Prostate gland (tissue), 2 donors: ENCODE data around the gene ODC1. TPM values are rescaled to one million over a fixed set of nuclear protein-coding genes. Genes with fewer than 3 reads are reported as not detected.
A peak's percentile ranks its signal among the peaks of the same experiment; 100 is the strongest.

Experiments
- DNase-seq: peaks from one replicate; pipeline ENCODE4 v3.0.0-alpha.2; 2019; ENCODE audit warnings: low spot score
- H3K27ac ChIP-seq, 2 donors: fragments of 200-600 bp; sonication (generic); 2 replicates each; pipeline ENCODE4 v1.5.1; 2017 to 2019
- H3K27me3 ChIP-seq: fragments of 200-600 bp; sonication (generic); replicated peaks from 2 replicates; pipeline ENCODE4 v1.5.1; 2019; ENCODE audit not compliant: insufficient read depth
- H3K36me3 ChIP-seq, 2 donors: fragments of 200-600 bp; sonication (generic); 1 replicate in 1 of 2; 2 replicates in 1 of 2; pipeline versions ENCODE4 v1.5.1 to v1.8.1; 2017 to 2019
- H3K4me1 ChIP-seq: fragments of 200-600 bp; sonication (generic); replicated peaks from 2 replicates; pipeline ENCODE4 v1.5.1; 2019
- H3K4me3 ChIP-seq, 2 donors: fragments of 200-600 bp; sonication (generic); 2 replicates each; pipeline ENCODE4 v1.5.1; 2017 to 2019
- H3K9me3 ChIP-seq: fragments of 200-600 bp; sonication (generic); 2 replicates; pipeline ENCODE4 v1.5.1; 2017
- CTCF ChIP-seq, 4 experiments: fragments of 200-600 bp in 2 of 4; fragments of 450-650 bp in 2 of 4; sonication (generic) in 2 of 4; IDR thresholded peaks; 1 replicate in 3 of 4; 2 replicates in 1 of 4; pipeline ENCODE4 v1.5.1; 2016 to 2019; ENCODE audit warnings: antibody characterized with exemption in 4 of 4, mild to moderate bottlenecking in 2 of 4, moderate library complexity in 2 of 4
- POLR2A ChIP-seq: fragments of 450-650 bp; IDR thresholded peaks from one replicate; pipeline ENCODE4 v1.6.1; 2016; ENCODE audit warnings: antibody characterized with exemption, mild to moderate bottlenecking
- POLR2AphosphoS5 ChIP-seq: sonication (generic); formaldehyde crosslinking; IDR thresholded peaks from one replicate; pipeline ENCODE4 v1.6.1; 2017; ENCODE audit warnings: antibody characterized with exemption
- WGBS: methylation state at CpG from one replicate; pipeline ENCODE4 v1.1.5; 2018; 5-methylcytosine and 5-hydroxymethylcytosine counted together
- intact Hi-C: fragments of 100-400 bp; cut with DNase I; formaldehyde crosslinking; loops from one replicate; pipeline ENCODE4 v1.14.2; 2022
- total RNA-seq, 2 donors: library from RNA; depleted of rRNA; stranded (reverse); fragments of >200 nt; gene quantifications; one replicate each; pipeline ENCODE4 v1.1.0, GENCODE V29; 2016

The ODC1 gene
- total RNA-seq, 2 donors from 2014 or later = 147 to 261 TPM

DNA sequence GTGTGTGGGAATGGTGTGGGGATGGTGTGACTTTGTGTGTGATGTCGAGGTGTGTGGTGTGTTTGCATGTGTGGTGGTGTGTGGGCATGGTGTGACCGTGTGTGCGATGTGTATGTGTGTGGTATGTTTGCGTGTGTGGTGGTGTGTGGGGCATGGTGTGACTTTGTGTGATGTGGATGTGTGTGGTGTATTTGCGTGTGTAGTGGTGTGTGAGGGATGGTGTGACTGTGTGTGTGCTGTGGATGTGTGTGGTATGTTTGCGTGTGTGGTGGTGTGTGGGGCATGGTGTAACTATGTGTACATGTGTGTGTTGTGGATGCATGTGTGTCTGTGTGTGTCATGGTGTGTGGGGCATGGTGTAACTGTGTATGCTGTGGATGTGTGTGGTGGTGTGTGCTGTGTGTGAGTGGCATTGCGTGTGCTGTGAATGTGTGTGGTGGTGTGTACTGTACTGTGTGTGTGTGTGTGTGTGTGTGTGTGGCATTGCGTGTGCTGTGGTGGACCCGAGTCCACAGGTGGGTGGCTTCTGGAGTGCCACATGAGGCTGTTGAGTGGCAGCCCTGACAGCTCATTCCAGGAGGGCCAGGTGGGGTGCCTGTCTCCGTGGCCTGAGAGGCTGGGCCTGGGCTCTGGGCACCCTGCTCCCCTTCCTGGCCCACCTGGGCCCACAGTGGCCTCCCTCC is 14.7 kb downstream of the ODC1 start:
- no peak overlapping the region for H3K27ac ChIP-seq
- 96% methylated on average over 10 of the region's 10 CpGs for WGBS

GRCh38 chr2:10432311-10433181 is 15.6 kb downstream of the ODC1 start:
- 36% methylated on average over 42 of the region's 49 CpGs for WGBS
- no peak for DNase-seq
- H3K4me1 ChIP-seq = no peaks in the 10 kb centered on the region
- H3K36me3 ChIP-seq = no peaks in the 10 kb centered on the region
- TF ChIP-seq POLR2A (no peak), POLR2AphosphoS5 (no peak), CTCF (IDR thresholded peaks at IDR 0.05) (no peak)
- H3K27me3 ChIP-seq = no peaks in the 10 kb centered on the region
- intact Hi-C loops = loop anchor here (10.0 kb wide), 1 partner anchor 628 kb away; no protein-coding TSS in a partner anchor
- peak overlapping the region in 1 of 2 donors; percentile 18 for H3K4me3 ChIP-seq
- H3K27ac ChIP-seq = no peak overlapping the region
- H3K9me3 ChIP-seq = no peaks in the 10 kb centered on the region

More for the DNA sequence above, 14.7 kb downstream of the ODC1 start:
- TF ChIP-seq POLR2AphosphoS5 (no peak), CTCF (IDR thresholded peaks at IDR 0.05) (no peak), POLR2A (no peak)
- Histone ChIP-seq H3K9me3 (no peaks in the 10 kb centered on the region), H3K27me3 (no peaks in the 10 kb centered on the region), H3K4me1 (no peaks in the 10 kb centered on the region), H3K4me3 (no peak overlapping the region), H3K36me3 (no peaks in the 10 kb centered on the region)
- no peak for DNase-seq
- intact Hi-C loops = loop anchor here (10.0 kb wide), 1 partner anchor 629 kb away; no protein-coding TSS in a partner anchor

GRCh38 chr2:10431797-10432196 is 16.3 kb downstream of the ODC1 start:
- intact Hi-C loops = loop anchor here (10.0 kb wide), 1 partner anchor 627 kb away; no protein-coding TSS in a partner anchor
- no peaks in the 10 kb centered on the region for H3K36me3 ChIP-seq
- no peak for DNase-seq
- TF ChIP-seq CTCF (IDR thresholded peaks at IDR 0.05) = no peak
- H3K9me3 ChIP-seq = no peaks in the 10 kb centered on the region
- H3K27ac ChIP-seq = no peak overlapping the region
- H3K27me3 ChIP-seq = no peaks in the 10 kb centered on the region
- H3K4me1 ChIP-seq = no peaks in the 10 kb centered on the region
- no peak overlapping the region for H3K4me3 ChIP-seq
- 76% methylated on average over 15 of the region's 16 CpGs for WGBS

GRCh38 chr2:10430886-10431622 is 17.1 kb downstream of the ODC1 start:
- 85% methylated on average over 8 of the region's 8 CpGs for WGBS
- no peak overlapping the region for H3K27ac ChIP-seq
- no peak overlapping the region for H3K4me3 ChIP-seq
- TF ChIP-seq POLR2A = no peak
- TF ChIP-seq CTCF (IDR thresholded peaks at IDR 0.05) = no peak
- no peak for TF ChIP-seq POLR2AphosphoS5
- intact Hi-C loops = loop anchor here (10.0 kb wide), 1 partner anchor 626 kb away; no protein-coding TSS in a partner anchor
- no peaks in the 10 kb centered on the region for H3K27me3 ChIP-seq
- H3K9me3 ChIP-seq = no peaks in the 10 kb centered on the region
- DNase-seq = no peak
- no peaks in the 10 kb centered on the region for H3K36me3 ChIP-seq
- H3K4me1 ChIP-seq = no peaks in the 10 kb centered on the region
